22Rv1 (cell line): ENCODE data around the gene CNGA3.

Experiments used
- CTCF ChIP-seq: fragments of 450-650 bp; IDR thresholded peaks from 2 replicates; pipeline ENCODE4 v1.5.1; 2017; ENCODE audit warnings: mild to moderate bottlenecking
- ZFX ChIP-seq: fragments of 450-650 bp; IDR thresholded peaks from 2 replicates; pipeline ENCODE4 v1.6.1; 2017; ENCODE audit warnings: antibody characterized with exemption, borderline replicate concordance

GRCh38 chr2:98388081-98388480, 41.8 kb downstream of the CNGA3 start:
- TF ChIP-seq CTCF (no peak), ZFX (no peak)
